GM12878 (cell line): ENCODE data around the gene SLC26A8. TPM values are rescaled to one million over a fixed set of nuclear protein-coding genes. Genes with fewer than 3 reads are reported as not detected.

ENCODE experiments used
- ATAC-seq: fragments of 200-7000 bp; cut with Tn5 transposase; 3 replicates; pipeline ENCODE4 v1.9.1; 2020; ENCODE audit warnings: mild to moderate bottlenecking, moderate library complexity
- BruUV-seq: library from RNA; stranded (reverse); fragments of 400-500 nt; replicated peaks from 2 replicates; lab custom pipeline; 2021; lab: Mats Ljungman, UMichigan
- CTCF ChIA-PET: fragments of 300-600 bp; sonication (Branson Sonifier 250); formaldehyde crosslinking; extraction: SDS; loops from one replicate; lab custom pipeline; 2021; ENCODE audit warnings: inconsistent platforms; lab: Yijun Ruan, JAX
- POLR2A ChIA-PET: fragments of 350-600 bp; formaldehyde crosslinking; extraction: SDS; loops from one replicate; lab custom pipeline; 2021; ENCODE audit warnings: inconsistent platforms; lab: Charles Lee
- RAD21 ChIA-PET: fragments of 300-600 bp; sonication (Branson Sonifier 250); formaldehyde crosslinking; loops from one replicate; lab custom pipeline; 2023; ENCODE audit warnings: antibody characterized with exemption; ENCODE audit not compliant: unreplicated experiment; lab: Charles Lee
- SMC1A ChIA-PET: fragments of 300-600 bp; sonication (Branson Sonifier 250); formaldehyde crosslinking; loops from one replicate; lab custom pipeline; 2023; ENCODE audit not compliant: unreplicated experiment, uncharacterized antibody; lab: Charles Lee
- DNase-seq: peaks from one replicate; pipeline ENCODE4 v3.0.0-alpha.2; 2011; ENCODE audit warnings: low read depth, low spot score
- FAIRE-seq: peaks from 3 replicates; lab custom pipeline; 2011; peaks lifted over from hg19 to GRCh38; lab: Jason Lieb, UNC
- H2AFZ ChIP-seq: 2 replicates; pipeline ENCODE4 v1.6.0; 2011; ENCODE audit warnings: low read depth, low read length, control low read depth; ENCODE audit not compliant: control insufficient read depth
- H3K27ac ChIP-seq: 2 replicates; pipeline ENCODE4 v1.5.1; 2011; ENCODE audit warnings: control low read depth; ENCODE audit not compliant: control insufficient read depth, insufficient read depth
- H3K27me3 ChIP-seq, 2 experiments: replicated peaks in 1 of 2; 2 replicates each; pipeline versions ENCODE4 v1.6.0 to v1.6.1; 2011; ENCODE audit warnings: low read length in 1 of 2; ENCODE audit not compliant: control insufficient read depth in 2 of 2, insufficient read depth in 2 of 2
- H3K36me3 ChIP-seq, 2 experiments: 2 replicates each; pipeline ENCODE4 v1.5.1; 2011; ENCODE audit warnings: low read length in 1 of 2; ENCODE audit not compliant: control insufficient read depth in 2 of 2, insufficient read depth in 2 of 2
- H3K4me1 ChIP-seq: 2 replicates; pipeline ENCODE4 v1.6.1; 2011; ENCODE audit warnings: mild to moderate bottlenecking, low read length, moderate library complexity, mixed read lengths; ENCODE audit not compliant: control insufficient read depth, insufficient read depth
- H3K4me2 ChIP-seq: 2 replicates; pipeline ENCODE4 v1.6.0; 2011; ENCODE audit warnings: control low read depth; ENCODE audit not compliant: control insufficient read depth, insufficient read depth
- H3K4me3 ChIP-seq: fragments of 200-600 bp; sonication (generic); 2 replicates; pipeline ENCODE4 v1.5.1; 2016
- H3K79me2 ChIP-seq: 2 replicates; pipeline ENCODE4 v1.6.0; 2011; ENCODE audit warnings: low read length; ENCODE audit not compliant: control insufficient read depth, insufficient read depth
- H3K9ac ChIP-seq: 2 replicates; pipeline ENCODE4 v1.8.0; 2011; ENCODE audit warnings: low read length, control low read depth, mixed read lengths; ENCODE audit not compliant: control insufficient read depth, insufficient read depth
- H3K9me3 ChIP-seq: replicated peaks from 3 replicates; pipeline ENCODE4 v1.5.1; 2011; ENCODE audit warnings: mild to moderate bottlenecking, low read length; ENCODE audit not compliant: control insufficient read depth, insufficient read depth
- H4K20me1 ChIP-seq: 2 replicates; pipeline ENCODE4 v1.6.0; 2011; ENCODE audit not compliant: control insufficient read depth, insufficient read depth
- BHLHE40 ChIP-seq, 2 experiments: fragments of 450-650 bp in 1 of 2; IDR thresholded peaks; 2 replicates each; pipeline ENCODE4 v1.6.1; 2011 to 2017; ENCODE audit warnings: low read depth in 2 of 2, borderline replicate concordance in 1 of 2, improper control_type of control experiment in 1 of 2, low read length in 1 of 2, mild to moderate bottlenecking in 1 of 2
- CBFB ChIP-seq: IDR thresholded peaks from 2 replicates; pipeline ENCODE4 v1.6.1; 2016; ENCODE audit warnings: antibody characterized with exemption, low read depth
- CTCF ChIP-seq, 3 experiments: IDR thresholded peaks in 2 of 3; conservative IDR thresholded peaks in 1 of 3; 2 replicates each; pipeline ENCODE4 v1.5.1; 2011; ENCODE audit warnings: low read depth in 3 of 3, low read length in 3 of 3, mild to moderate bottlenecking in 3 of 3, control low read depth in 2 of 3, moderate library complexity in 2 of 3, inconsistent platforms in 1 of 3, mixed read lengths in 1 of 3; ENCODE audit not compliant: control insufficient read depth in 2 of 3, insufficient read depth in 1 of 3; ENCODE audit errors: extremely low read depth in 1 of 3
- EGR1 ChIP-seq, 2 experiments: IDR thresholded peaks; 1 replicate in 1 of 2; 2 replicates in 1 of 2; pipeline ENCODE4 v1.6.1; 2011 to 2012; ENCODE audit warnings: low read depth in 2 of 2, low read length in 2 of 2, borderline replicate concordance in 1 of 2, mild to moderate bottlenecking in 1 of 2, moderate library complexity in 1 of 2
- GABPA ChIP-seq: IDR thresholded peaks from 2 replicates; pipeline ENCODE4 v1.6.1; 2014; ENCODE audit warnings: antibody characterized with exemption, low read depth, mild to moderate bottlenecking, inconsistent platforms
- GATAD2B ChIP-seq: fragments of 450-650 bp; conservative IDR thresholded peaks from 2 replicates; pipeline ENCODE4 v1.6.1; 2017; ENCODE audit warnings: low read depth, mild to moderate bottlenecking, moderate library complexity
- HDGF ChIP-seq: fragments of 450-650 bp; IDR thresholded peaks from 2 replicates; pipeline ENCODE4 v1.6.1; 2016; ENCODE audit warnings: antibody characterized with exemption
- NFXL1 ChIP-seq: fragments of 450-650 bp; IDR thresholded peaks from 2 replicates; pipeline ENCODE4 v1.6.1; 2017; ENCODE audit warnings: antibody characterized with exemption, mild to moderate bottlenecking, borderline replicate concordance
- NRF1 ChIP-seq: conservative IDR thresholded peaks from 2 replicates; pipeline ENCODE4 v1.6.1; 2011; ENCODE audit warnings: mild to moderate bottlenecking, low read depth, low read length, improper control_type of control experiment
- PML ChIP-seq: IDR thresholded peaks from 2 replicates; pipeline ENCODE4 v1.6.1; 2012; ENCODE audit warnings: low read length, inconsistent platforms
- USF2 ChIP-seq: IDR thresholded peaks from 2 replicates; pipeline ENCODE4 v1.6.1; 2011; ENCODE audit warnings: low read depth, low read length, improper control_type of control experiment, borderline replicate concordance
- WRNIP1 ChIP-seq: IDR thresholded peaks from 2 replicates; pipeline ENCODE4 v1.6.1; 2011; ENCODE audit warnings: low read depth, low read length, improper control_type of control experiment, borderline replicate concordance
- ZNF207 ChIP-seq: fragments of 450-650 bp; IDR thresholded peaks from 2 replicates; pipeline ENCODE4 v1.6.1; 2014; ENCODE audit warnings: antibody characterized with exemption, mild to moderate bottlenecking, borderline replicate concordance
- ZNF622 ChIP-seq: fragments of 450-650 bp; IDR thresholded peaks from 2 replicates; pipeline ENCODE4 v1.6.1; 2017; ENCODE audit warnings: mild to moderate bottlenecking, inconsistent platforms
- ZNF687 ChIP-seq: fragments of 450-650 bp; IDR thresholded peaks from 2 replicates; pipeline ENCODE4 v1.6.1; 2017; ENCODE audit warnings: mild to moderate bottlenecking, moderate library complexity
- WGBS: methylation state at CpG from one replicate; pipeline ENCODE4 v1.1.6; 2016; ENCODE audit warnings: low lambda C conversion rate; ENCODE audit not compliant: insufficient replicate concordance, insufficient coverage; ENCODE audit errors: missing lambda C conversion rate; 5-methylcytosine and 5-hydroxymethylcytosine counted together
- in situ Hi-C: fragments of 300-500 bp; cut with MboI; formaldehyde crosslinking; loops from 9 replicates; pipeline ENCODE4 v1.14.3; 2018; ENCODE audit warnings: mixed read lengths
- intact Hi-C: fragments of 100-400 bp; cut with micrococcal nuclease; formaldehyde crosslinking; loops from one replicate; pipeline ENCODE4 v1.14.2; 2022; ENCODE audit not compliant: unreplicated experiment
- polyA plus RNA-seq, 11 experiments: library from polyadenylated mRNA; depleted of rRNA in 4 of 11; unstranded in 6 of 11; stranded (reverse) in 5 of 11; fragments of >200 nt; fragmentation: Nextera tagmentation in 4 of 11; fragmentation: Illumina TruSeq in 1 of 11; extraction: Ambion mirVana in 4 of 11; extraction: Trizol in 1 of 11; gene quantifications; 1 replicate in 1 of 11; 2 replicates in 10 of 11; pipeline versions ENCODE4 v1.2.1 to v1.2.3, GENCODE V29; 2011 to 2016; ENCODE audit warnings: inconsistent platforms in 2 of 11, missing spikeins in 2 of 11, low read depth in 1 of 11
- total RNA-seq, 4 experiments: library from RNA; depleted of rRNA in 3 of 4; stranded (reverse); fragments of >200 nt in 3 of 4; fragmentation: Illumina TruSeq in 1 of 4; extraction: Trizol in 1 of 4; gene quantifications; 2 replicates each; pipeline versions ENCODE4 v1.2.1 to v1.2.3, GENCODE V29; 2013 to 2021

Gene SLC26A8
- total and polyA plus RNA-seq, 10 of the 15 experiments (the other 5 are each of a cell fraction or from before 2014, with no cell fraction given) = 0.09 to 0.95 (median 0.27) TPM; not detected in 2

- Histone ChIP-seq H2AFZ (no peak overlapping the region), H3K79me2 (peaks cover 5% of the 10 kb centered on the region), H3K9ac (no peak overlapping the region), H3K36me3 (no peaks in the 10 kb centered on the region), H3K4me3 (no peak overlapping the region), H3K4me1 (no peaks in the 10 kb centered on the region), H3K27me3 (no peaks in the 10 kb centered on the region), H3K27ac (no peak overlapping the region), H4K20me1 (no peaks in the 10 kb centered on the region), H3K9me3 (no peaks in the 10 kb centered on the region), H3K4me2 (no peak overlapping the region)
- ChIA-PET RAD21 (no interaction called here), POLR2A (no interaction called here), SMC1A (no interaction called here), CTCF (interaction anchor here (0.6 to 1.4 kb wide), 2 partner anchors 10 to 195 kb away, joined by 3 to 4 read pairs; no protein-coding TSS in a partner anchor)
- intact Hi-C loops (no loop called here), in situ Hi-C loops (no loop called here)
- no peak for ATAC-seq
- BruUV-seq = no TSS peak
- WGBS = 80% methylated on average over 3 of the region's 3 CpGs
- TF ChIP-seq GATAD2B (no peak), PML (no peak), EGR1 (IDR thresholded peaks at IDR 0.05; ENCODE audit: borderline replicate concordance in 1 of 2, low read depth in 2 of 2, low read length in 2 of 2) (no peak), USF2 (no peak), CTCF (IDR thresholded peaks at IDR 0.05 in 2 of 3, conservative IDR thresholded peaks at IDR 0.05 in 1 of 3; ENCODE audit: control insufficient read depth in 2 of 3, extremely low read depth in 1 of 3, insufficient read depth in 1 of 3, low read depth in 3 of 3, low read length in 3 of 3) (no peak), WRNIP1 (no peak), GABPA (no peak), NRF1 (no peak), NFXL1 (no peak), ZNF207 (no peak), BHLHE40 (IDR thresholded peaks at IDR 0.05; ENCODE audit: borderline replicate concordance in 1 of 2, low read depth in 2 of 2, low read length in 1 of 2) (no peak), ZNF622 (no peak), HDGF (no peak), ZNF687 (no peak), CBFB (no peak)
- no peak for DNase-seq
- FAIRE-seq = no peak
Observed at GRCh38 chr6:35925961-35926360, 98.5 kb downstream of the SLC26A8 start.
